Measurements from ENCODE around the gene APOL3.
"Not testable (repeated sequence)": the region's sequence is repeated elsewhere in the genome, so short reads cannot be mapped to it uniquely, and the experiment has no call there.

Gene APOL3

GRCh38 chr22:36193577-36193976, 33.0 kb upstream of the APOL3 start:
- no peak for DNase-seq (ENCODE audit: low read depth in 4 of 4, low spot score in 1 of 4)

GRCh38 chr22:36193171-36193570, 32.6 kb upstream of the APOL3 start:
- no peak for DNase-seq (ENCODE audit: low read depth in 4 of 4, low spot score in 1 of 4)

- DNase-seq (ENCODE audit: low read depth in 4 of 4, low spot score in 1 of 4): no peak
Measured at GRCh38 chr22:36192542-36192941, 32.0 kb upstream of the APOL3 start.

- DNase-seq (ENCODE audit: low read depth in 4 of 4, low spot score in 1 of 4): no peak
Measured at GRCh38 chr22:36191106-36191836, 30.7 kb upstream of the APOL3 start.

GRCh38 chr22:36187862-36188261, 27.3 kb upstream of the APOL3 start:
- not testable (repeated sequence) for DNase-seq (ENCODE audit: low read depth in 4 of 4, low spot score in 1 of 4)

- no peak for DNase-seq (ENCODE audit: low read depth in 4 of 4, low spot score in 1 of 4)
Measured at GRCh38 chr22:36185828-36186624, 25.5 kb upstream of the APOL3 start.

GRCh38 chr22:36184433-36185025, 24.0 kb upstream of the APOL3 start:
- no peak for DNase-seq (ENCODE audit: low read depth in 4 of 4, low spot score in 1 of 4)

GRCh38 chr22:36183446-36183845, 22.9 kb upstream of the APOL3 start:
- DNase-seq (ENCODE audit: low read depth in 4 of 4, low spot score in 1 of 4): no peak

GRCh38 chr22:36182857-36183256, 22.3 kb upstream of the APOL3 start:
- no peak for DNase-seq (ENCODE audit: low read depth in 4 of 4, low spot score in 1 of 4)

GRCh38 chr22:36182056-36182455, 21.5 kb upstream of the APOL3 start:
- DNase-seq (ENCODE audit: low read depth in 4 of 4, low spot score in 1 of 4): no peak

GRCh38 chr22:36180928-36181327, 20.4 kb upstream of the APOL3 start:
- no peak for DNase-seq (ENCODE audit: low read depth in 4 of 4, low spot score in 1 of 4)

- DNase-seq (ENCODE audit: low read depth in 4 of 4, low spot score in 1 of 4): peak; percentile 68 to 85 (median 80)
Measured at GRCh38 chr22:36180038-36180880, 19.7 kb upstream of the APOL3 start.

GRCh38 chr22:36177160-36177559, 16.6 kb upstream of the APOL3 start:
- no peak for DNase-seq (ENCODE audit: low read depth in 4 of 4, low spot score in 1 of 4)

GRCh38 chr22:36175892-36176291, 15.3 kb upstream of the APOL3 start:
- DNase-seq (ENCODE audit: low read depth in 4 of 4, low spot score in 1 of 4): no peak

- DNase-seq (ENCODE audit: low read depth in 4 of 4, low spot score in 1 of 4): no peak
Measured at GRCh38 chr22:36171941-36172340, 11.4 kb upstream of the APOL3 start.

GRCh38 chr22:36166518-36167220, 6.1 kb upstream of the APOL3 start:
- DNase-seq (ENCODE audit: low read depth in 4 of 4, low spot score in 1 of 4): no peak

GRCh38 chr22:36166086-36166485, 5.5 kb upstream of the APOL3 start:
- no peak for DNase-seq (ENCODE audit: low read depth in 4 of 4, low spot score in 1 of 4)

GRCh38 chr22:36165141-36165540, 4.6 kb upstream of the APOL3 start:
- DNase-seq (ENCODE audit: low read depth in 4 of 4, low spot score in 1 of 4): no peak

GRCh38 chr22:36164621-36165020, 4.1 kb upstream of the APOL3 start:
- no peak for DNase-seq (ENCODE audit: low read depth in 4 of 4, low spot score in 1 of 4)

- no peak for DNase-seq (ENCODE audit: low read depth in 4 of 4, low spot score in 1 of 4)
Measured at GRCh38 chr22:36163497-36163896, 2.9 kb upstream of the APOL3 start.

All from stimulated activated CD4-positive, alpha-beta T cell treated with anti-CD3 and anti-CD28 coated beads, Interleukin-1b, Interleukin-23, amount 100 ng/mL, for 24 hours (primary cell).